SK-N-SH treated with all-trans-retinoic acid at 6 μM for 48 hours (cell line): ENCODE results near the gene OR2T6.

Experiments used
- ATAC-seq: fragments of 200-7000 bp; cut with Tn5 transposase; 3 replicates; pipeline ENCODE4 v1.9.1; 2020; ENCODE audit warnings: mild to moderate bottlenecking, moderate library complexity
- ARNTL ChIP-seq: fragments of 450-650 bp; formaldehyde crosslinking; IDR thresholded peaks from 2 replicates; pipeline ENCODE4 v1.5.0; 2020; ENCODE audit warnings: low read depth, mild to moderate bottlenecking, moderate library complexity, borderline replicate concordance
- BACH2 ChIP-seq: fragments of 250-450 bp; sonication (Bioruptor Pico); IDR thresholded peaks from 2 replicates; pipeline ENCODE4 v1.9.0; 2021; ENCODE audit warnings: mild to moderate bottlenecking, borderline replicate concordance
- CSDC2 ChIP-seq: fragments of 250-450 bp; sonication (Bioruptor Pico); IDR thresholded peaks from 2 replicates; pipeline ENCODE4 v1.5.0; 2020; ENCODE audit warnings: mild to moderate bottlenecking, moderate library complexity
- CSRNP3 ChIP-seq: fragments of 250-450 bp; sonication (Bioruptor Pico); IDR thresholded peaks from 2 replicates; pipeline ENCODE4 v1.5.1; 2021; ENCODE audit warnings: mild to moderate bottlenecking, moderate library complexity
- ESRRG ChIP-seq: fragments of 250-450 bp; sonication (Bioruptor Pico); IDR thresholded peaks from 2 replicates; pipeline ENCODE4 v1.6.1; 2021; ENCODE audit warnings: mild to moderate bottlenecking
- ISL1 ChIP-seq: fragments of 250-450 bp; sonication (Bioruptor Pico); IDR thresholded peaks from 2 replicates; pipeline ENCODE4 v2.1.2; 2022; ENCODE audit warnings: mild to moderate bottlenecking, moderate library complexity
- OSR1 ChIP-seq: fragments of 250-450 bp; sonication (Bioruptor Pico); IDR thresholded peaks from 2 replicates; pipeline ENCODE4 v1.8.0; 2022; ENCODE audit warnings: moderate library complexity, mild to moderate bottlenecking, inconsistent platforms
- POU6F1 ChIP-seq: fragments of 250-450 bp; sonication (Bioruptor Pico); IDR thresholded peaks from 2 replicates; pipeline ENCODE4 v1.8.0; 2021; ENCODE audit warnings: low read depth, mild to moderate bottlenecking, moderate library complexity, borderline replicate concordance
- PPARA ChIP-seq: fragments of 250-450 bp; sonication (Bioruptor Pico); IDR thresholded peaks from 2 replicates; pipeline ENCODE4 v1.5.0; 2020; ENCODE audit warnings: mild to moderate bottlenecking, borderline replicate concordance
- RARB ChIP-seq: fragments of 250-450 bp; sonication (Bioruptor Pico); IDR thresholded peaks from 2 replicates; pipeline ENCODE4 v1.8.0; 2021; ENCODE audit warnings: mild to moderate bottlenecking, moderate library complexity
- SNAI2 ChIP-seq: fragments of 250-450 bp; sonication (Bioruptor Pico); IDR thresholded peaks from 2 replicates; pipeline ENCODE4 v1.5.0; 2020; ENCODE audit warnings: mild to moderate bottlenecking, moderate library complexity
- TCF4 ChIP-seq: fragments of 250-450 bp; sonication (Bioruptor Pico); IDR thresholded peaks from 2 replicates; pipeline ENCODE4 v1.8.0; 2021; ENCODE audit warnings: mild to moderate bottlenecking, moderate library complexity, borderline replicate concordance
- TOX ChIP-seq: fragments of 250-450 bp; sonication (Bioruptor Pico); IDR thresholded peaks from 2 replicates; pipeline ENCODE4 v1.8.0; 2021; ENCODE audit warnings: mild to moderate bottlenecking, moderate library complexity, borderline replicate concordance
- ZC3H10 ChIP-seq: fragments of 250-450 bp; sonication (Bioruptor Pico); IDR thresholded peaks from 2 replicates; pipeline ENCODE4 v1.5.1; 2021; ENCODE audit warnings: mild to moderate bottlenecking, moderate library complexity
- ZFP3 ChIP-seq: fragments of 250-450 bp; sonication (Bioruptor Pico); IDR thresholded peaks from 2 replicates; pipeline ENCODE4 v1.5.0; 2020; ENCODE audit warnings: mild to moderate bottlenecking, moderate library complexity
- ZFP30 ChIP-seq: fragments of 450-650 bp; formaldehyde crosslinking; IDR thresholded peaks from 2 replicates; pipeline ENCODE4 v1.5.0; 2022; ENCODE audit warnings: mild to moderate bottlenecking, moderate library complexity
- ZNF70 ChIP-seq: fragments of 450-650 bp; formaldehyde crosslinking; IDR thresholded peaks from 2 replicates; pipeline ENCODE4 v1.5.0; 2020; ENCODE audit warnings: mild to moderate bottlenecking, moderate library complexity
- ZNF8 ChIP-seq: fragments of 450-650 bp; formaldehyde crosslinking; IDR thresholded peaks from 2 replicates; pipeline ENCODE4 v1.5.0; 2020; ENCODE audit warnings: mild to moderate bottlenecking, moderate library complexity
- TF ChIP-seq, protein P1 (sequence below): fragments of 250-450 bp; sonication (Bioruptor Pico); IDR thresholded peaks from 2 replicates; pipeline ENCODE4 v1.8.0; 2020; ENCODE audit warnings: mild to moderate bottlenecking, moderate library complexity, borderline replicate concordance
- TF ChIP-seq, protein P2 (sequence below): fragments of 250-450 bp; sonication (Bioruptor Pico); IDR thresholded peaks from 2 replicates; pipeline ENCODE4 v1.5.1; 2020; ENCODE audit warnings: low read depth, mild to moderate bottlenecking, moderate library complexity
- TF ChIP-seq, protein P3 (sequence below): fragments of 250-450 bp; sonication (Bioruptor Pico); IDR thresholded peaks from 2 replicates; pipeline ENCODE4 v1.5.0; 2020; ENCODE audit warnings: mild to moderate bottlenecking, moderate library complexity

The OR2T6 gene

DNA sequence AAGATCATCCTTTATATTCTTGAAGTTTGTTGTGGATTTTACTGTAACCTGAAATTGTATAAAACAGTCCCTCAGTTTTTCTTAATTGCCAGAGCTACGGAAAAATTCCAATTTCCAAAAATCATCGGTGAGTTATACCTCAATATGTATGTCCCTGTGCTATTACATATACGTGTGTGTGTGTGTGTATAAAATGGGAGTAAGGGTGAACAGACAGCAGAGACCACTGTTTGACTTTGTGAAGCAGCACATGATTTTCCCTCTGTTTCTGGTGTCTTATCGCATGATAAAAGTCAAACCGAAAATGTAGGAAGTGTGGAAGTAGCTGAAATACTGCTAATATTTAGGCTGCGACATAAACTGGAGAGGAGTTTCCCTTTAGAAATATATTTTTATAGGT lies 28.5 kb downstream of the OR2T6 start:
- TF ChIP-seq BACH2 (CRISPR knock-in tag) (no peak), ZFP3 (CRISPR knock-in tag) (no peak), SNAI2 (CRISPR knock-in tag) (no peak), ZFP30 (no peak), RARB (CRISPR knock-in tag) (no peak), CSDC2 (CRISPR knock-in tag) (no peak), TOX (no peak), ZNF70 (CRISPR knock-in tag) (no peak), OSR1 (no peak), POU6F1 (CRISPR knock-in tag) (no peak), ZNF8 (no peak), ZC3H10 (CRISPR knock-in tag) (no peak), ARNTL (CRISPR knock-in tag) (no peak), PPARA (CRISPR knock-in tag) (no peak), ISL1 (CRISPR knock-in tag) (no peak), TCF4 (CRISPR knock-in tag) (no peak)
- TF ChIP-seq, protein P1, sequence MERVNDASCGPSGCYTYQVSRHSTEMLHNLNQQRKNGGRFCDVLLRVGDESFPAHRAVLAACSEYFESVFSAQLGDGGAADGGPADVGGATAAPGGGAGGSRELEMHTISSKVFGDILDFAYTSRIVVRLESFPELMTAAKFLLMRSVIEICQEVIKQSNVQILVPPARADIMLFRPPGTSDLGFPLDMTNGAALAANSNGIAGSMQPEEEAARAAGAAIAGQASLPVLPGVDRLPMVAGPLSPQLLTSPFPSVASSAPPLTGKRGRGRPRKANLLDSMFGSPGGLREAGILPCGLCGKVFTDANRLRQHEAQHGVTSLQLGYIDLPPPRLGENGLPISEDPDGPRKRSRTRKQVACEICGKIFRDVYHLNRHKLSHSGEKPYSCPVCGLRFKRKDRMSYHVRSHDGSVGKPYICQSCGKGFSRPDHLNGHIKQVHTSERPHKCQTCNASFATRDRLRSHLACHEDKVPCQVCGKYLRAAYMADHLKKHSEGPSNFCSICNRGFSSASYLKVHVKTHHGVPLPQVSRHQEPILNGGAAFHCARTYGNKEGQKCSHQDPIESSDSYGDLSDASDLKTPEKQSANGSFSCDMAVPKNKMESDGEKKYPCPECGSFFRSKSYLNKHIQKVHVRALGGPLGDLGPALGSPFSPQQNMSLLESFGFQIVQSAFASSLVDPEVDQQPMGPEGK (CRISPR knock-in tag): no peak
- TF ChIP-seq, protein P2, sequence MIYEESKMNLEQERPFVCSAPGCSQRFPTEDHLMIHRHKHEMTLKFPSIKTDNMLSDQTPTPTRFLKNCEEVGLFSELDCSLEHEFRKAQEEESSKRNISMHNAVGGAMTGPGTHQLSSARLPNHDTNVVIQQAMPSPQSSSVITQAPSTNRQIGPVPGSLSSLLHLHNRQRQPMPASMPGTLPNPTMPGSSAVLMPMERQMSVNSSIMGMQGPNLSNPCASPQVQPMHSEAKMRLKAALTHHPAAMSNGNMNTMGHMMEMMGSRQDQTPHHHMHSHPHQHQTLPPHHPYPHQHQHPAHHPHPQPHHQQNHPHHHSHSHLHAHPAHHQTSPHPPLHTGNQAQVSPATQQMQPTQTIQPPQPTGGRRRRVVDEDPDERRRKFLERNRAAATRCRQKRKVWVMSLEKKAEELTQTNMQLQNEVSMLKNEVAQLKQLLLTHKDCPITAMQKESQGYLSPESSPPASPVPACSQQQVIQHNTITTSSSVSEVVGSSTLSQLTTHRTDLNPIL: no peak
- TF ChIP-seq, protein P3, sequence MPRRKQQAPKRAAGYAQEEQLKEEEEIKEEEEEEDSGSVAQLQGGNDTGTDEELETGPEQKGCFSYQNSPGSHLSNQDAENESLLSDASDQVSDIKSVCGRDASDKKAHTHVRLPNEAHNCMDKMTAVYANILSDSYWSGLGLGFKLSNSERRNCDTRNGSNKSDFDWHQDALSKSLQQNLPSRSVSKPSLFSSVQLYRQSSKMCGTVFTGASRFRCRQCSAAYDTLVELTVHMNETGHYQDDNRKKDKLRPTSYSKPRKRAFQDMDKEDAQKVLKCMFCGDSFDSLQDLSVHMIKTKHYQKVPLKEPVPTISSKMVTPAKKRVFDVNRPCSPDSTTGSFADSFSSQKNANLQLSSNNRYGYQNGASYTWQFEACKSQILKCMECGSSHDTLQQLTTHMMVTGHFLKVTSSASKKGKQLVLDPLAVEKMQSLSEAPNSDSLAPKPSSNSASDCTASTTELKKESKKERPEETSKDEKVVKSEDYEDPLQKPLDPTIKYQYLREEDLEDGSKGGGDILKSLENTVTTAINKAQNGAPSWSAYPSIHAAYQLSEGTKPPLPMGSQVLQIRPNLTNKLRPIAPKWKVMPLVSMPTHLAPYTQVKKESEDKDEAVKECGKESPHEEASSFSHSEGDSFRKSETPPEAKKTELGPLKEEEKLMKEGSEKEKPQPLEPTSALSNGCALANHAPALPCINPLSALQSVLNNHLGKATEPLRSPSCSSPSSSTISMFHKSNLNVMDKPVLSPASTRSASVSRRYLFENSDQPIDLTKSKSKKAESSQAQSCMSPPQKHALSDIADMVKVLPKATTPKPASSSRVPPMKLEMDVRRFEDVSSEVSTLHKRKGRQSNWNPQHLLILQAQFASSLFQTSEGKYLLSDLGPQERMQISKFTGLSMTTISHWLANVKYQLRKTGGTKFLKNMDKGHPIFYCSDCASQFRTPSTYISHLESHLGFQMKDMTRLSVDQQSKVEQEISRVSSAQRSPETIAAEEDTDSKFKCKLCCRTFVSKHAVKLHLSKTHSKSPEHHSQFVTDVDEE (CRISPR knock-in tag): no peak
- no peak for ATAC-seq

- ATAC-seq: no peak
Measured at GRCh38 chr1:248406721-248407692, 31.5 kb downstream of the OR2T6 start.

More at GRCh38 chr1:248406721-248407692, 31.5 kb downstream of the OR2T6 start:
- TF ChIP-seq, protein P1 (CRISPR knock-in tag): no peak
- TF ChIP-seq CSDC2 (CRISPR knock-in tag) (no peak), ZNF8 (no peak), CSRNP3 (CRISPR knock-in tag) (no peak), ARNTL (CRISPR knock-in tag) (no peak), ZC3H10 (CRISPR knock-in tag) (no peak), ESRRG (CRISPR knock-in tag) (no peak), TCF4 (CRISPR knock-in tag) (no peak), SNAI2 (CRISPR knock-in tag) (no peak), TOX (no peak), ZNF70 (CRISPR knock-in tag) (no peak)
- TF ChIP-seq, protein P3 (CRISPR knock-in tag): no peak
- TF ChIP-seq, protein P2: no peak
